ENCODE data around the gene TSC2. TPM values are rescaled to one million over a fixed set of nuclear protein-coding genes. Genes with fewer than 3 reads are reported as not detected.

The TSC2 gene
- total RNA-seq, 1 experiment from 2014 or later = 134 TPM

DNA sequence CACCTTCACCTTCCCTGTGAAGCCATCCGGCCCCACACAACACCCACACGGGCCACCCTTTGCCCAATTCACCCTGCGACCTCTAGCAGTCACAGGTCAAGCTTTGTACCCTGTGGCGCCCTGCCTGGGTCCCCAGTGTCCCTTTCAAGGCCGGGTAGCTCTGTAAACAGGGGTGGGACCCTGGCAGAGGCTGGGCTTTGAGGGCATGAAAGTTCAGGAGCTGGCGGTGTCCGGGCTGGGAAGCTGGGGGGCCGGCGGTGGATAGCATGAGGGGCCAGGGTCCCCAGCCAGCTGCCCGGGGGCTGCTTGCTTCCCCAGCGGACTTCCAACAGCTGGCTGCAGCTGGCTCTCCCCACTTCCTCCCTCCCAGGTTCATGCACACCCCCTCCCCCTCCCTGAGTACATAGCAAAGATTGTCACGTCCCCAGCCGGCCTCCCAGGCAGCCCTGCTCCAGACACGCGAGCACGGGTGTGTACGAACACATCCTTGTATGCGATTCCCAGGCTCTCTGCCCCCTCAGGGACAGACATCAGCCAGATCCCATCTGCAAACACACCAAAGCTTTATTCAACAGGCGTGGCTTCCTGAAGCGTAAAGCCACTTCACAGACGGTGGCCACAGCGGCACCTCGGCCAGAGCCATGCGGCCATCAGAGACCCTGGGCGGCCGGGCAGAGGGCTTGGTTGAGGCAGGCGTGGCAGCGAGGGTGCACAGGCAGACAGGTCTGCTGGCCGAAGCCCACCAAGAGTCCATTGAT, 8.3 kb upstream of the TSC2 start:
- peak overlapping the region; percentile 49 for H3K27ac Mint-ChIP-seq
- H3K27me3 Mint-ChIP-seq (ENCODE audit: low read depth) = no peaks in the 10 kb centered on the region
- no peaks in the 10 kb centered on the region; the same call in 1 of the 2 replicates for H3K36me3 Mint-ChIP-seq
- H3K9me3 Mint-ChIP-seq = no peaks in the 10 kb centered on the region
- DNase-seq (ENCODE audit: low spot score) (no peak), ATAC-seq (no peak)
- TF ChIP-seq, protein P1, sequence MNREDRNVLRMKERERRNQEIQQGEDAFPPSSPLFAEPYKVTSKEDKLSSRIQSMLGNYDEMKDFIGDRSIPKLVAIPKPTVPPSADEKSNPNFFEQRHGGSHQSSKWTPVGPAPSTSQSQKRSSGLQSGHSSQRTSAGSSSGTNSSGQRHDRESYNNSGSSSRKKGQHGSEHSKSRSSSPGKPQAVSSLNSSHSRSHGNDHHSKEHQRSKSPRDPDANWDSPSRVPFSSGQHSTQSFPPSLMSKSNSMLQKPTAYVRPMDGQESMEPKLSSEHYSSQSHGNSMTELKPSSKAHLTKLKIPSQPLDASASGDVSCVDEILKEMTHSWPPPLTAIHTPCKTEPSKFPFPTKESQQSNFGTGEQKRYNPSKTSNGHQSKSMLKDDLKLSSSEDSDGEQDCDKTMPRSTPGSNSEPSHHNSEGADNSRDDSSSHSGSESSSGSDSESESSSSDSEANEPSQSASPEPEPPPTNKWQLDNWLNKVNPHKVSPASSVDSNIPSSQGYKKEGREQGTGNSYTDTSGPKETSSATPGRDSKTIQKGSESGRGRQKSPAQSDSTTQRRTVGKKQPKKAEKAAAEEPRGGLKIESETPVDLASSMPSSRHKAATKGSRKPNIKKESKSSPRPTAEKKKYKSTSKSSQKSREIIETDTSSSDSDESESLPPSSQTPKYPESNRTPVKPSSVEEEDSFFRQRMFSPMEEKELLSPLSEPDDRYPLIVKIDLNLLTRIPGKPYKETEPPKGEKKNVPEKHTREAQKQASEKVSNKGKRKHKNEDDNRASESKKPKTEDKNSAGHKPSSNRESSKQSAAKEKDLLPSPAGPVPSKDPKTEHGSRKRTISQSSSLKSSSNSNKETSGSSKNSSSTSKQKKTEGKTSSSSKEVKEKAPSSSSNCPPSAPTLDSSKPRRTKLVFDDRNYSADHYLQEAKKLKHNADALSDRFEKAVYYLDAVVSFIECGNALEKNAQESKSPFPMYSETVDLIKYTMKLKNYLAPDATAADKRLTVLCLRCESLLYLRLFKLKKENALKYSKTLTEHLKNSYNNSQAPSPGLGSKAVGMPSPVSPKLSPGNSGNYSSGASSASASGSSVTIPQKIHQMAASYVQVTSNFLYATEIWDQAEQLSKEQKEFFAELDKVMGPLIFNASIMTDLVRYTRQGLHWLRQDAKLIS (CRISPR knock-in tag; IDR thresholded peaks at IDR 0.05; ENCODE audit: borderline replicate concordance) = no peak
- TF ChIP-seq FOXP1 (CRISPR knock-in tag; IDR thresholded peaks at IDR 0.05; ENCODE audit: borderline replicate concordance) (no peak), NFE2L1 (CRISPR knock-in tag; IDR thresholded peaks at IDR 0.05) (no peak), MXD4 (CRISPR knock-in tag; IDR thresholded peaks at IDR 0.05; ENCODE audit: borderline replicate concordance) (no peak), EMX1 (CRISPR knock-in tag; IDR thresholded peaks at IDR 0.05) (no peak)
- TF ChIP-seq, protein P2, sequence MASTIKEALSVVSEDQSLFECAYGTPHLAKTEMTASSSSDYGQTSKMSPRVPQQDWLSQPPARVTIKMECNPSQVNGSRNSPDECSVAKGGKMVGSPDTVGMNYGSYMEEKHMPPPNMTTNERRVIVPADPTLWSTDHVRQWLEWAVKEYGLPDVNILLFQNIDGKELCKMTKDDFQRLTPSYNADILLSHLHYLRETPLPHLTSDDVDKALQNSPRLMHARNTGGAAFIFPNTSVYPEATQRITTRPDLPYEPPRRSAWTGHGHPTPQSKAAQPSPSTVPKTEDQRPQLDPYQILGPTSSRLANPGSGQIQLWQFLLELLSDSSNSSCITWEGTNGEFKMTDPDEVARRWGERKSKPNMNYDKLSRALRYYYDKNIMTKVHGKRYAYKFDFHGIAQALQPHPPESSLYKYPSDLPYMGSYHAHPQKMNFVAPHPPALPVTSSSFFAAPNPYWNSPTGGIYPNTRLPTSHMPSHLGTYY (CRISPR knock-in tag; IDR thresholded peaks at IDR 0.05) = no peak
- TF ChIP-seq, protein P3, sequence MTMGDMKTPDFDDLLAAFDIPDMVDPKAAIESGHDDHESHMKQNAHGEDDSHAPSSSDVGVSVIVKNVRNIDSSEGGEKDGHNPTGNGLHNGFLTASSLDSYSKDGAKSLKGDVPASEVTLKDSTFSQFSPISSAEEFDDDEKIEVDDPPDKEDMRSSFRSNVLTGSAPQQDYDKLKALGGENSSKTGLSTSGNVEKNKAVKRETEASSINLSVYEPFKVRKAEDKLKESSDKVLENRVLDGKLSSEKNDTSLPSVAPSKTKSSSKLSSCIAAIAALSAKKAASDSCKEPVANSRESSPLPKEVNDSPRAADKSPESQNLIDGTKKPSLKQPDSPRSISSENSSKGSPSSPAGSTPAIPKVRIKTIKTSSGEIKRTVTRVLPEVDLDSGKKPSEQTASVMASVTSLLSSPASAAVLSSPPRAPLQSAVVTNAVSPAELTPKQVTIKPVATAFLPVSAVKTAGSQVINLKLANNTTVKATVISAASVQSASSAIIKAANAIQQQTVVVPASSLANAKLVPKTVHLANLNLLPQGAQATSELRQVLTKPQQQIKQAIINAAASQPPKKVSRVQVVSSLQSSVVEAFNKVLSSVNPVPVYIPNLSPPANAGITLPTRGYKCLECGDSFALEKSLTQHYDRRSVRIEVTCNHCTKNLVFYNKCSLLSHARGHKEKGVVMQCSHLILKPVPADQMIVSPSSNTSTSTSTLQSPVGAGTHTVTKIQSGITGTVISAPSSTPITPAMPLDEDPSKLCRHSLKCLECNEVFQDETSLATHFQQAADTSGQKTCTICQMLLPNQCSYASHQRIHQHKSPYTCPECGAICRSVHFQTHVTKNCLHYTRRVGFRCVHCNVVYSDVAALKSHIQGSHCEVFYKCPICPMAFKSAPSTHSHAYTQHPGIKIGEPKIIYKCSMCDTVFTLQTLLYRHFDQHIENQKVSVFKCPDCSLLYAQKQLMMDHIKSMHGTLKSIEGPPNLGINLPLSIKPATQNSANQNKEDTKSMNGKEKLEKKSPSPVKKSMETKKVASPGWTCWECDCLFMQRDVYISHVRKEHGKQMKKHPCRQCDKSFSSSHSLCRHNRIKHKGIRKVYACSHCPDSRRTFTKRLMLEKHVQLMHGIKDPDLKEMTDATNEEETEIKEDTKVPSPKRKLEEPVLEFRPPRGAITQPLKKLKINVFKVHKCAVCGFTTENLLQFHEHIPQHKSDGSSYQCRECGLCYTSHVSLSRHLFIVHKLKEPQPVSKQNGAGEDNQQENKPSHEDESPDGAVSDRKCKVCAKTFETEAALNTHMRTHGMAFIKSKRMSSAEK (CRISPR knock-in tag; IDR thresholded peaks at IDR 0.05; ENCODE audit: borderline replicate concordance) = no peak
- TF ChIP-seq, protein P4, sequence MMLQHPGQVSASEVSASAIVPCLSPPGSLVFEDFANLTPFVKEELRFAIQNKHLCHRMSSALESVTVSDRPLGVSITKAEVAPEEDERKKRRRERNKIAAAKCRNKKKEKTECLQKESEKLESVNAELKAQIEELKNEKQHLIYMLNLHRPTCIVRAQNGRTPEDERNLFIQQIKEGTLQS (CRISPR knock-in tag; conservative IDR thresholded peaks at IDR 0.05) = no peak
- TF ChIP-seq, protein P5, sequence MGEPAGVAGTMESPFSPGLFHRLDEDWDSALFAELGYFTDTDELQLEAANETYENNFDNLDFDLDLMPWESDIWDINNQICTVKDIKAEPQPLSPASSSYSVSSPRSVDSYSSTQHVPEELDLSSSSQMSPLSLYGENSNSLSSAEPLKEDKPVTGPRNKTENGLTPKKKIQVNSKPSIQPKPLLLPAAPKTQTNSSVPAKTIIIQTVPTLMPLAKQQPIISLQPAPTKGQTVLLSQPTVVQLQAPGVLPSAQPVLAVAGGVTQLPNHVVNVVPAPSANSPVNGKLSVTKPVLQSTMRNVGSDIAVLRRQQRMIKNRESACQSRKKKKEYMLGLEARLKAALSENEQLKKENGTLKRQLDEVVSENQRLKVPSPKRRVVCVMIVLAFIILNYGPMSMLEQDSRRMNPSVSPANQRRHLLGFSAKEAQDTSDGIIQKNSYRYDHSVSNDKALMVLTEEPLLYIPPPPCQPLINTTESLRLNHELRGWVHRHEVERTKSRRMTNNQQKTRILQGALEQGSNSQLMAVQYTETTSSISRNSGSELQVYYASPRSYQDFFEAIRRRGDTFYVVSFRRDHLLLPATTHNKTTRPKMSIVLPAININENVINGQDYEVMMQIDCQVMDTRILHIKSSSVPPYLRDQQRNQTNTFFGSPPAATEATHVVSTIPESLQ (CRISPR knock-in tag; IDR thresholded peaks at IDR 0.05) = no peak
- ChIA-PET CTCF (interaction anchor here (0.6 to 3.0 kb wide), 4 partner anchors 16 to 200 kb away, joined by 3 to 11 read pairs (median 4); no protein-coding TSS in a partner anchor), POLR2A (no interaction called here)
- H3K4me1 Mint-ChIP-seq = no peaks in the 10 kb centered on the region
- no peak overlapping the region for H3K4me3 Mint-ChIP-seq

DNA sequence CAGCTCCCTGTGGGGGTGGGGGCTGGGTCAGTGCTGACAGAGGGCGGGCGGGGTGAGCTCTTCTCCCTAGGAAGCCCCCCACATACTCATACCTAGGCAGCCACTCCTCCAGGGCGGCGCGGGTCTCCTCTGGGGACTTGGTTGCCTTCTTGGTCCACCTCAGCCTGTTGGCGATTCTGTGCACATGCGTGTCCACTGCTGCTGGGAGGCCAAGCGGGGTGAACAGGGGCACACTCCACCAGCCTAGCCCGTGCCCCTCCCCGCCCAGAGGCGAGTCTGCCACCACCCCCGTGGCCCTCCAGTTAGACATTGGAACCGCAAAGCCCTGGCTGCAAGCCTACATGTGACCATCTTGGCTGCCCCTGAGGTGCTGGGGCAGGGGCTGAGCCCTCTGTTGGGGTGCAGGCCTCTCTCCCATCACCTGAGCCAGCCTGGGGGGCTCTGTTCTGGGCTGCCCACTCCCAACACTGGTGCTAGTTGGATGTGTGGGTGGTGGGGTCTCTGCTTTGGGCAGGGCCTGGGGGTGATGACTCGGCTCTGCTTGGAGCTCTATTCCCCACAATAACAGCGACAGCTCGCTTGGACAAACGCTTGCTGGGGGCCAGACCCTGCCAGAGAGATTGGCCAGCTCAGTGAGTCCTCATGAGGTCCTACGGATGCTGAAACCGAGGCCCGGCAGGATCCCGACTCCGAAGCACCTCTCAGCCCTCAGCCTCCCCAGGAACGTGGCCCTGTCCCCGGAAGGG, 7.6 kb upstream of the TSC2 start:
- Mint-ChIP-seq H3K27ac (no peak overlapping the region), H3K9me3 (no peaks in the 10 kb centered on the region), H3K4me3 (no peak overlapping the region), H3K27me3 (ENCODE audit: low read depth) (no peaks in the 10 kb centered on the region), H3K36me3 (no peaks in the 10 kb centered on the region; the same call in 1 of the 2 replicates), H3K4me1 (no peaks in the 10 kb centered on the region)
- POLR2A ChIA-PET = no interaction called here
- CTCF ChIA-PET = interaction anchor here (0.6 to 3.0 kb wide), 7 partner anchors 16 to 201 kb away, joined by 3 to 11 read pairs (median 3); no protein-coding TSS in a partner anchor
- DNase-seq (ENCODE audit: low spot score) = no peak
- no peak for ATAC-seq
- TF ChIP-seq, protein P6, sequence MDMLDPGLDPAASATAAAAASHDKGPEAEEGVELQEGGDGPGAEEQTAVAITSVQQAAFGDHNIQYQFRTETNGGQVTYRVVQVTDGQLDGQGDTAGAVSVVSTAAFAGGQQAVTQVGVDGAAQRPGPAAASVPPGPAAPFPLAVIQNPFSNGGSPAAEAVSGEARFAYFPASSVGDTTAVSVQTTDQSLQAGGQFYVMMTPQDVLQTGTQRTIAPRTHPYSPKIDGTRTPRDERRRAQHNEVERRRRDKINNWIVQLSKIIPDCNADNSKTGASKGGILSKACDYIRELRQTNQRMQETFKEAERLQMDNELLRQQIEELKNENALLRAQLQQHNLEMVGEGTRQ (CRISPR knock-in tag; IDR thresholded peaks at IDR 0.05) = no peak
- TF ChIP-seq, protein P7, sequence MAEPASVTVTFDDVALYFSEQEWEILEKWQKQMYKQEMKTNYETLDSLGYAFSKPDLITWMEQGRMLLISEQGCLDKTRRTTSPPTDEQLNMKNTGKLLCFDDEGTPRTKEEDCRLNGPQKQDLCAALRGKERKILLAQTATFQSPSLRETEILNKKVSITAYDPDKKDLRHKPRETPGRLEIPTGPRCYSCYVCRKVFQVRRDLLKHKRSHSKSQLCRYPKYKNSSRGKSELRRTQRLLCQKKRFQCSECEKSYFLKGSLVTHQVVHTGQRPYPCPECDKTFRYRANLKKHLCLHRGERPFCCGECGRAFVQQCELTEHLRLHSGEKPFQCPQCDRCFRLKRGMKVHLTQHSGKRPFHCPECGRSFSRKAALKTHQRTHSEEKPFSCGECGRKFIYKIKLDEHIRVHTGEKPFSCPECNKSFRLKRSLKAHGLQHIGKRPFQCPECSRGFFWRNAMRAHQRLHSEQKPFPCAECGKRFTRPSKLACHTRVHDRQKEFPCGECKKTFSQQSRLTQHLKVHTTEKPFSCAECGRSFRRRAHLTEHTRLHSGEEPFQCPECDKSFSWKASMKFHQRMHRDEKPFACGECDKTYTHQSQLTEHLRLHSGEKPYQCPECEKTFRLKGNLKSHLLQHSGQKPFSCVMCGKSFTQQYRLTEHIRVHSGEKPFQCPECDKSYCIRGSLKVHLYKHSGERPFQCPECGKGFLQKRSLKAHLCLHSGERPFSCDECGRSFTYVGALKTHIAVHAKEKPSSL (CRISPR knock-in tag; conservative IDR thresholded peaks at IDR 0.05) = no peak
- no peak for TF ChIP-seq JAZF1 (CRISPR knock-in tag; IDR thresholded peaks at IDR 0.05)
- TF ChIP-seq, protein P5 (CRISPR knock-in tag; IDR thresholded peaks at IDR 0.05) = no peak
